Uterus (tissue), 2 donors: ENCODE results near the gene RAE1.

Experiments used
- POLR2A ChIP-seq, 2 donors: fragments of 450-650 bp; IDR thresholded peaks; one replicate each; pipeline ENCODE4 v1.6.1; 2016; ENCODE audit warnings: antibody characterized with exemption in 2 of 2, mild to moderate bottlenecking in 1 of 2, moderate library complexity in 1 of 2
- TF ChIP-seq, protein P1 (sequence below), 4 experiments: fragments of 200-600 bp in 2 of 4; fragments of 450-650 bp in 2 of 4; sonication (generic) in 2 of 4; IDR thresholded peaks; one replicate each; pipeline ENCODE4 v1.5.1; 2016 to 2019; ENCODE audit warnings: antibody characterized with exemption in 4 of 4, mild to moderate bottlenecking in 2 of 4, moderate library complexity in 1 of 4

DNA sequence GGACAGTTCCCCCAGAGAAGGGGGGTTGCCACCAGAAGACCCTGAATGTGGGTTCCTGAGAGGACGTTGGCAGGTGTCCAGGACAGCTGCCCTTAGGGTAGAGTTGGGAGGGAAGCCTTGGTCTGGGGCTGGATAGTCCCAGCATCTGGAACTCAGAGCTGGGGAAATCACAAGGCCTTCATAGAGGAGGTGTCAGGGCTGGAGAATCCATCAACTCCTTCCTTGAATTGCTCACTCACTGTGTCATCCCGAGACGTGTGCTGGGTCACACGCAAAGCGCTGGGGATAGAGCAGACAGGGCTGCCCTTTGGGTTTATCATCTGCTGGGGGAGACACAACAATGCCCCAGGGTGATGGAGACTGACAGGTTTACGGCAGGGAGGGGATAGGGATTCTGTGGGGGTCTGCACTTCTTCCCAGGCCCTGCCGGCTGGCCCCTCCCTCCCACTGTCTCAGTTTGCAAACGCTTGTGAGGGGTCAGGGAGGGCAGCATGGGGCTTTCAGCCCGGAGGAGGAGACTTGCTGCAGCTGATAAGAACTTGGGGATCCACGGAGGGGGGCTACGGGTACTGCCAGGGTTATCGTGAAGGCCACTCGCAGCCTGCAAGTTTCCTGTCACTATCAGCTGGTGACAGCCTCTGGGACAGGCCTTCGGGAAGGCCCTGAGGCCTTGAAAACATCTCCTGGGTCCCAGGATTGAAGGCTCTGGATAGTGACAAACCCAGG, 58.8 kb downstream of the RAE1 start:
- TF ChIP-seq, protein P1, sequence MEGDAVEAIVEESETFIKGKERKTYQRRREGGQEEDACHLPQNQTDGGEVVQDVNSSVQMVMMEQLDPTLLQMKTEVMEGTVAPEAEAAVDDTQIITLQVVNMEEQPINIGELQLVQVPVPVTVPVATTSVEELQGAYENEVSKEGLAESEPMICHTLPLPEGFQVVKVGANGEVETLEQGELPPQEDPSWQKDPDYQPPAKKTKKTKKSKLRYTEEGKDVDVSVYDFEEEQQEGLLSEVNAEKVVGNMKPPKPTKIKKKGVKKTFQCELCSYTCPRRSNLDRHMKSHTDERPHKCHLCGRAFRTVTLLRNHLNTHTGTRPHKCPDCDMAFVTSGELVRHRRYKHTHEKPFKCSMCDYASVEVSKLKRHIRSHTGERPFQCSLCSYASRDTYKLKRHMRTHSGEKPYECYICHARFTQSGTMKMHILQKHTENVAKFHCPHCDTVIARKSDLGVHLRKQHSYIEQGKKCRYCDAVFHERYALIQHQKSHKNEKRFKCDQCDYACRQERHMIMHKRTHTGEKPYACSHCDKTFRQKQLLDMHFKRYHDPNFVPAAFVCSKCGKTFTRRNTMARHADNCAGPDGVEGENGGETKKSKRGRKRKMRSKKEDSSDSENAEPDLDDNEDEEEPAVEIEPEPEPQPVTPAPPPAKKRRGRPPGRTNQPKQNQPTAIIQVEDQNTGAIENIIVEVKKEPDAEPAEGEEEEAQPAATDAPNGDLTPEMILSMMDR (IDR thresholded peaks at IDR 0.05) = no peak
- no peak for TF ChIP-seq POLR2A (IDR thresholded peaks at IDR 0.05)
